HL-60 (cell line): Measurements from ENCODE around the gene FILIP1L.

ENCODE experiments used
- DNase-seq, 2 experiments: peaks; one replicate each; pipeline ENCODE4 v3.0.0-alpha.2; 2010 to 2020; ENCODE audit warnings: low read depth in 1 of 2, low spot score in 1 of 2
- H3K27ac ChIP-seq: fragments of 250-450 bp; sonication (Bioruptor Pico); replicated peaks from 2 replicates; pipeline ENCODE4 v1.5.1; 2020; ENCODE audit warnings: mild to moderate bottlenecking, moderate library complexity
- H3K27me3 ChIP-seq: fragments of 250-450 bp; sonication (Bioruptor Pico); 2 replicates; pipeline ENCODE4 v1.5.1; 2021; ENCODE audit warnings: mild to moderate bottlenecking, moderate library complexity; ENCODE audit not compliant: insufficient read depth, poor library complexity, severe bottlenecking
- H3K4me3 ChIP-seq: replicated peaks from 2 replicates; pipeline ENCODE4 v1.5.1; 2011; ENCODE audit warnings: mild to moderate bottlenecking, control low read depth, low read length; ENCODE audit not compliant: insufficient read depth
- CTCF ChIP-seq: IDR thresholded peaks from one replicate; pipeline ENCODE4 v1.5.1; 2011; ENCODE audit warnings: low read length, control low read depth, inconsistent platforms; ENCODE audit not compliant: insufficient read depth
- GABPA ChIP-seq: IDR thresholded peaks from 2 replicates; pipeline ENCODE4 v1.6.1; 2012; ENCODE audit warnings: low read depth
- POLR2AphosphoS5 ChIP-seq: IDR thresholded peaks from 2 replicates; pipeline ENCODE4 v1.6.1; 2012; ENCODE audit warnings: low read depth
- REST ChIP-seq: IDR thresholded peaks from 2 replicates; pipeline ENCODE4 v1.6.1; 2012; ENCODE audit warnings: low read depth; ENCODE audit not compliant: insufficient replicate concordance
- SPI1 ChIP-seq: IDR thresholded peaks from 2 replicates; pipeline ENCODE4 v1.6.1; 2012; ENCODE audit warnings: low read depth, mild to moderate bottlenecking, borderline replicate concordance

The FILIP1L gene

DNA sequence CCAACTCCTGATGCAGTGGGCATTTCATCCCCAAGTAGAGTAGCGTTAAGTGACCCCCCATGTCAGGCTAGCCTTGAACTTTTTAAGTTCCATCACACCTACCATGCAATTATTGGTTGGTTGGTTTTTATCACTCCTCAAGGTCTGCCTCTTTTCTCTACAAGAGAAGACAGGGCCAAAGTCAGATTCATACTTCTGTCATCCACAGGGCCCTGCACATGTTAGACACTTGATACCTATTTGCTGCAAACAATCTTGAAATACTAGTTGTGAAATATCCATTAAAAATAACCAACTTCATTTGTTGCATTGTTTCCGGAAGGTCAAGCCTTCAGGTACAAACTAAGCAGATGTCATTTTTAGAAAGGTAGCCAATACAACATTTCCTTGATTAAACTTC lies 295.5 kb downstream of the FILIP1L start:
- TF ChIP-seq GABPA, result no peak
- TF ChIP-seq CTCF, result no peak
- no peak for TF ChIP-seq SPI1
- no peak for TF ChIP-seq REST
- no peak for DNase-seq
- Histone ChIP-seq H3K27me3 (no peaks in the 10 kb centered on the region), H3K27ac (no peak overlapping the region), H3K4me3 (peak overlapping the region; percentile 86)

GRCh38 chr3:99817437-99818240 lies 296.7 kb downstream of the FILIP1L start, which contains the start of gene CMSS1:
Gene CMSS1, plus strand, starts transcription at chr3:99817862.
- Histone ChIP-seq H3K27me3 (no peaks in the 10 kb centered on the region), H3K27ac (peak within 1 kb of the TSS; percentile 97), H3K4me3 (peak within 1 kb of the TSS; percentile 86)
- TF ChIP-seq CTCF (no peak), POLR2AphosphoS5 (peak; percentile 71), GABPA (peak; percentile 30; the same call in 1 of the 2 replicates), SPI1 (no peak), REST (peak; percentile 52)
- peak; percentile 88 to 95 for DNase-seq

- Histone ChIP-seq H3K4me3 (peak overlapping the region; percentile 86), H3K27ac (peak overlapping the region; percentile 97), H3K27me3 (no peaks in the 10 kb centered on the region)
- TF ChIP-seq POLR2AphosphoS5 (peak; percentile 10; the same call in 1 of the 2 replicates), REST (no peak), SPI1 (no peak), CTCF (no peak)
- DNase-seq, result peak in 1 of 2 experiments; percentile 16
Observed at GRCh38 chr3:99817047-99817436, 297.3 kb downstream of the FILIP1L start.
